ENCODE measurements around the gene CA14.

- peak; percentile 35 to 74 (median 65) for TF ChIP-seq CTCF (IDR thresholded peaks at IDR 0.05)
- TF ChIP-seq POLR2A (IDR thresholded peaks at IDR 0.05) = no peak
Measured at GRCh38 chr1:150281221-150281757, 23.7 kb downstream of the CA14 start.

Data from upper lobe of left lung (tissue), 4 donors.